ENCODE data around the gene CCSAP.

CCSAP gene

GRCh38 chr1:229364207-229365065 lies 21.6 kb upstream of the CCSAP start:
- DNase-seq (ENCODE audit: low spot score) = no peak

GRCh38 chr1:229363723-229364122 lies 20.9 kb upstream of the CCSAP start:
- DNase-seq (ENCODE audit: low spot score) = no peak

- no peak for DNase-seq (ENCODE audit: low spot score)
Measured at GRCh38 chr1:229360420-229360819, 17.6 kb upstream of the CCSAP start.

- no peak for DNase-seq (ENCODE audit: low spot score)
Measured at GRCh38 chr1:229355661-229356060, 12.8 kb upstream of the CCSAP start.

GRCh38 chr1:229354226-229354625 lies 11.4 kb upstream of the CCSAP start:
- DNase-seq (ENCODE audit: low spot score) = no peak

GRCh38 chr1:229352975-229353374 lies 10.1 kb upstream of the CCSAP start:
- DNase-seq (ENCODE audit: low spot score) = no peak

GRCh38 chr1:229349463-229350385 lies 6.9 kb upstream of the CCSAP start:
- no peak for DNase-seq (ENCODE audit: low spot score)

GRCh38 chr1:229347528-229347927 lies 4.7 kb upstream of the CCSAP start:
- no peak for DNase-seq (ENCODE audit: low spot score)

- no peak for DNase-seq (ENCODE audit: low spot score)
Measured at GRCh38 chr1:229344937-229345684, 2.3 kb upstream of the CCSAP start.

- DNase-seq (ENCODE audit: low spot score) = no peak
Measured at GRCh38 chr1:229344139-229344538, 1.3 kb upstream of the CCSAP start.

- peak; percentile 82 for DNase-seq (ENCODE audit: low spot score)
Measured at GRCh38 chr1:229341774-229342655, 832 bp downstream of the CCSAP start.

GRCh38 chr1:229340496-229340895 lies 2.4 kb downstream of the CCSAP start:
- no peak for DNase-seq (ENCODE audit: low spot score)

- DNase-seq (ENCODE audit: low spot score) = no peak
Measured at GRCh38 chr1:229339520-229339919, 3.3 kb downstream of the CCSAP start.

- DNase-seq (ENCODE audit: low spot score) = no peak
Measured at GRCh38 chr1:229339086-229339485, 3.8 kb downstream of the CCSAP start.

GRCh38 chr1:229336345-229336744 lies 6.5 kb downstream of the CCSAP start:
- DNase-seq (ENCODE audit: low spot score) = no peak

- no peak for DNase-seq (ENCODE audit: low spot score)
Measured at GRCh38 chr1:229334716-229335115, 8.1 kb downstream of the CCSAP start.

GRCh38 chr1:229334269-229334668 lies 8.6 kb downstream of the CCSAP start:
- DNase-seq (ENCODE audit: low spot score) = no peak

GRCh38 chr1:229328598-229329362 lies 14.1 kb downstream of the CCSAP start:
- DNase-seq (ENCODE audit: low spot score) = no peak

- peak; percentile 50 for DNase-seq (ENCODE audit: low spot score)
Measured at GRCh38 chr1:229327765-229328164, 15.1 kb downstream of the CCSAP start.

- peak; percentile 25 for DNase-seq (ENCODE audit: low spot score)
Measured at GRCh38 chr1:229326601-229327000, 16.2 kb downstream of the CCSAP start.
